OCI-LY7 (cell line): ENCODE measurements around the gene LZTR1. TPM values are rescaled to one million over a fixed set of nuclear protein-coding genes. Genes with fewer than 3 reads are reported as not detected.

ENCODE experiments used
- BruUV-seq: library from RNA; stranded (reverse); fragments of 400-500 nt; replicated peaks from 2 replicates; lab custom pipeline; 2021; lab: Mats Ljungman, UMichigan
- CTCF ChIA-PET: fragments of 300-600 bp; sonication (Branson Sonifier 250); formaldehyde crosslinking; loops from one replicate; lab custom pipeline; 2022; ENCODE audit warnings: antibody characterized with exemption; ENCODE audit not compliant: unreplicated experiment; lab: Charles Lee
- POLR2A ChIA-PET: fragments of 300-600 bp; sonication (Branson Sonifier 250); formaldehyde crosslinking; loops from one replicate; lab custom pipeline; 2022; ENCODE audit warnings: antibody characterized with exemption; lab: Charles Lee
- DNase-seq: peaks from one replicate; pipeline ENCODE4 v3.0.0-alpha.2; 2015; ENCODE audit warnings: low spot score
- H2AFZ ChIP-seq: fragments of 200-600 bp; sonication (generic), shearing (Covaris generic); 2 replicates; pipeline ENCODE4 v1.6.1; 2014; ENCODE audit warnings: mild to moderate bottlenecking, antibody characterized with exemption, low read length, moderate library complexity
- H3K27ac ChIP-seq: fragments of 200-600 bp; sonication (generic); 2 replicates; pipeline ENCODE4 v1.5.1; 2014; ENCODE audit warnings: mixed run types, low read depth, mild to moderate bottlenecking, moderate library complexity, low read length, inconsistent platforms; ENCODE audit not compliant: poor library complexity, severe bottlenecking
- H3K36me3 ChIP-seq: fragments of 200-600 bp; sonication (generic); 2 replicates; pipeline ENCODE4 v1.6.1; 2014; ENCODE audit warnings: mild to moderate bottlenecking, antibody characterized with exemption, low read length, moderate library complexity, mixed read lengths; ENCODE audit not compliant: insufficient read depth
- H3K4me1 ChIP-seq: fragments of 200-600 bp; sonication (generic); 2 replicates; pipeline ENCODE4 v1.5.1; 2014; ENCODE audit warnings: mild to moderate bottlenecking, low read length; ENCODE audit not compliant: insufficient read depth, poor library complexity, severe bottlenecking
- H3K4me2 ChIP-seq: fragments of 200-600 bp; sonication (generic); 2 replicates; pipeline ENCODE4 v1.6.1; 2014; ENCODE audit warnings: mild to moderate bottlenecking, low read length
- H3K4me3 ChIP-seq: fragments of 200-600 bp; sonication (generic); 2 replicates; pipeline ENCODE4 v1.5.1; 2014; ENCODE audit warnings: mild to moderate bottlenecking, low read depth, low read length; ENCODE audit not compliant: poor library complexity, severe bottlenecking
- H3K79me2 ChIP-seq: fragments of 200-600 bp; sonication (generic); 2 replicates; pipeline ENCODE4 v1.6.1; 2016; ENCODE audit warnings: low read depth, mild to moderate bottlenecking, low read length, moderate library complexity, mixed read lengths; ENCODE audit not compliant: insufficient read depth
- H3K9me2 ChIP-seq: fragments of 200-600 bp; sonication (generic); 2 replicates; pipeline ENCODE4 v1.6.1; 2016; ENCODE audit warnings: mild to moderate bottlenecking, low read length, mixed read lengths; ENCODE audit not compliant: insufficient read depth
- H3K9me3 ChIP-seq: fragments of 200-600 bp; sonication (generic); 2 replicates; pipeline ENCODE4 v1.6.1; 2014; ENCODE audit warnings: mild to moderate bottlenecking, mixed run types, low read length, mixed read lengths
- H4K20me1 ChIP-seq: fragments of 200-600 bp; sonication (generic); 2 replicates; pipeline ENCODE4 v1.6.1; 2014; ENCODE audit warnings: mild to moderate bottlenecking, antibody characterized with exemption, low read length, moderate library complexity, mixed read lengths; ENCODE audit not compliant: insufficient read depth
- EZH2phosphoT487 ChIP-seq: fragments of 200-600 bp; sonication (generic); IDR thresholded peaks from 2 replicates; pipeline ENCODE4 v1.6.1; 2018; ENCODE audit warnings: low read depth, borderline replicate concordance, mild to moderate bottlenecking, mixed run types, antibody characterized with exemption, low read length, moderate library complexity, mixed read lengths
- intact Hi-C: fragments of 100-400 bp; cut with micrococcal nuclease; formaldehyde crosslinking; loops from one replicate; pipeline ENCODE4 v1.10.0; 2022; ENCODE audit not compliant: unreplicated experiment
- total RNA-seq, 2 experiments: library from RNA; depleted of rRNA in 1 of 2; stranded (reverse); fragments of >200 nt in 1 of 2; shearing (Covaris generic) in 1 of 2; gene quantifications; 2 replicates each; pipeline ENCODE4 v1.2.3, GENCODE V29; 2014 to 2022
- TF ChIP-seq, protein P1 (sequence below): fragments of 200-600 bp; sonication (generic); conservative IDR thresholded peaks from 2 replicates; pipeline ENCODE4 v1.5.1; 2014; ENCODE audit warnings: mild to moderate bottlenecking, antibody characterized with exemption, low read length, moderate library complexity, mixed read lengths

LZTR1 gene
- total RNA-seq, 2 experiments from 2014 or later: 46.8 to 61.8 TPM

DNA sequence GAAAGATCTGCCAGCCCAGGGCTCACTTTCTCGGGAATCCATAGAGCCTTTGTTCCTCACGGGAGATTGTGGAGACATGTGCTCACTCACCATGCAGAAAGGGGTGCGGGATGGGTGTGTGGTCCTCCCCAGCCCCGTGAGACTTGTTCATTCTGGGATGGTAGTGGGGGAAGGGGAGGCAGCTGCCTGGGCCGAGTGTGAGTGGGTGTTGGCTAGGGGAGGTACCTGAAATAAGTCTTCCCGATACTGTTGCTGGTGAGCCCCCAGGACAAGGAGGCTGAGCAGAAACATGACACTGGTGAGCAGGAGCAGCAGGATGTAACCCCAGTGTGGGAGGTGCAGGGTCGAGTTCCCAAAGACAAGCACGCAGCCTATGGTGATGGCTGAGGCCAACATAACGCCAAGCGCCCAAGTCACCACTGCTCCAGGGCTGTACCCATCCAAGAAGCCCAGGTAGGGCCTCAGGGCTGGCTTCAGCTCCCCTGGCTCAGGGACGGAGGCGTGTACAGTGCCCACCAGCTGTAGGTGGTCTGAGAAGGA is 47.5 kb downstream of the LZTR1 start:
- no peaks in the 10 kb centered on the region for H3K9me3 ChIP-seq
- no peaks in the 10 kb centered on the region for H4K20me1 ChIP-seq
- H3K4me2 ChIP-seq: no peak overlapping the region
- H3K79me2 ChIP-seq: no peaks in the 10 kb centered on the region
- peaks cover 4% of the 10 kb centered on the region for H3K4me1 ChIP-seq
- H3K27ac ChIP-seq: no peak overlapping the region
- DNase-seq: no peak
- no TSS peak for BruUV-seq
- H3K36me3 ChIP-seq: no peaks in the 10 kb centered on the region
- TF ChIP-seq EZH2phosphoT487: no peak
- TF ChIP-seq, protein P1, sequence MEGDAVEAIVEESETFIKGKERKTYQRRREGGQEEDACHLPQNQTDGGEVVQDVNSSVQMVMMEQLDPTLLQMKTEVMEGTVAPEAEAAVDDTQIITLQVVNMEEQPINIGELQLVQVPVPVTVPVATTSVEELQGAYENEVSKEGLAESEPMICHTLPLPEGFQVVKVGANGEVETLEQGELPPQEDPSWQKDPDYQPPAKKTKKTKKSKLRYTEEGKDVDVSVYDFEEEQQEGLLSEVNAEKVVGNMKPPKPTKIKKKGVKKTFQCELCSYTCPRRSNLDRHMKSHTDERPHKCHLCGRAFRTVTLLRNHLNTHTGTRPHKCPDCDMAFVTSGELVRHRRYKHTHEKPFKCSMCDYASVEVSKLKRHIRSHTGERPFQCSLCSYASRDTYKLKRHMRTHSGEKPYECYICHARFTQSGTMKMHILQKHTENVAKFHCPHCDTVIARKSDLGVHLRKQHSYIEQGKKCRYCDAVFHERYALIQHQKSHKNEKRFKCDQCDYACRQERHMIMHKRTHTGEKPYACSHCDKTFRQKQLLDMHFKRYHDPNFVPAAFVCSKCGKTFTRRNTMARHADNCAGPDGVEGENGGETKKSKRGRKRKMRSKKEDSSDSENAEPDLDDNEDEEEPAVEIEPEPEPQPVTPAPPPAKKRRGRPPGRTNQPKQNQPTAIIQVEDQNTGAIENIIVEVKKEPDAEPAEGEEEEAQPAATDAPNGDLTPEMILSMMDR: no peak
- no peak overlapping the region for H2AFZ ChIP-seq
- H3K4me3 ChIP-seq: no peak overlapping the region
- ChIA-PET POLR2A (no interaction called here), CTCF (no interaction called here)
- H3K9me2 ChIP-seq: no peaks in the 10 kb centered on the region
- intact Hi-C loops: loop anchor here (10.0 kb wide), 1 partner anchor 65 kb away; no protein-coding TSS in a partner anchor

DNA sequence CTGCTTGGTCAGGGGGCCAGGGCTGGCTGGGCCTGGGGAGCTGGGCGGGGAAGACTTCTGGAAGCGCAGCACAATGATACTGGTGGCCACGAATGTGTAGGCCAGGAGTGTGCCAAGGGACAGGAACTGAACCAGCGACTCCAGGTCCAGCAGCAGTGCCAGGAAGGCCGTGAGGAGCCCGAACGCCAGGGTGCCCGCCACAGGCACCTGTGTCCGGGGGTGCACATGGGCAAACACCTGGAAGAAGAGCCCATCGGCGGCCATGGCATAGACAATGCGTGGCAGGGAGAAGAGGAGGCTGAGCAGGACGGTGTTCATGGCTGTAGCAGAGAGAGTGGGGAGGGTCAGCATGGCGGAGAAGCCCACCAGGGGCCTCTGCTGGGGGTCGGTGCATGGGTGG is 47.9 kb downstream of the LZTR1 start:
- TF ChIP-seq, protein P1: no peak
- TF ChIP-seq EZH2phosphoT487: no peak
- BruUV-seq: no TSS peak
- CTCF ChIA-PET: no interaction called here
- Histone ChIP-seq H3K9me3 (no peaks in the 10 kb centered on the region), H4K20me1 (no peaks in the 10 kb centered on the region), H3K4me1 (peaks cover 4% of the 10 kb centered on the region), H3K9me2 (no peaks in the 10 kb centered on the region), H3K36me3 (no peaks in the 10 kb centered on the region), H3K4me2 (no peak overlapping the region), H3K4me3 (no peak overlapping the region), H3K79me2 (no peaks in the 10 kb centered on the region), H2AFZ (no peak overlapping the region), H3K27ac (no peak overlapping the region)
- intact Hi-C loops: no loop called here
- DNase-seq: no peak
- POLR2A ChIA-PET: no interaction called here

GRCh38 chr22:21030621-21031544 is 48.8 kb downstream of the LZTR1 start:
- Histone ChIP-seq H3K4me1 (no peaks in the 10 kb centered on the region), H3K9me2 (no peaks in the 10 kb centered on the region), H3K27ac (no peak overlapping the region), H3K9me3 (no peaks in the 10 kb centered on the region), H3K4me3 (no peak overlapping the region), H3K4me2 (no peak overlapping the region), H4K20me1 (no peaks in the 10 kb centered on the region), H3K79me2 (no peaks in the 10 kb centered on the region), H3K36me3 (no peaks in the 10 kb centered on the region), H2AFZ (no peak overlapping the region)
- TF ChIP-seq, protein P1: no peak
- TF ChIP-seq EZH2phosphoT487: no peak
- POLR2A ChIA-PET: no interaction called here
- no TSS peak for BruUV-seq
- CTCF ChIA-PET: no interaction called here
- intact Hi-C loops: no loop called here
- DNase-seq: no peak
